ENCODE data around the gene PDZRN3. TPM values are rescaled to one million over a fixed set of nuclear protein-coding genes. Genes with fewer than 3 reads are reported as not detected.

PDZRN3 gene
- total and polyA plus RNA-seq, 2 of the 13 experiments (the other 11 are each of a cell fraction or from before 2014, with no cell fraction given), result not detected

DNA sequence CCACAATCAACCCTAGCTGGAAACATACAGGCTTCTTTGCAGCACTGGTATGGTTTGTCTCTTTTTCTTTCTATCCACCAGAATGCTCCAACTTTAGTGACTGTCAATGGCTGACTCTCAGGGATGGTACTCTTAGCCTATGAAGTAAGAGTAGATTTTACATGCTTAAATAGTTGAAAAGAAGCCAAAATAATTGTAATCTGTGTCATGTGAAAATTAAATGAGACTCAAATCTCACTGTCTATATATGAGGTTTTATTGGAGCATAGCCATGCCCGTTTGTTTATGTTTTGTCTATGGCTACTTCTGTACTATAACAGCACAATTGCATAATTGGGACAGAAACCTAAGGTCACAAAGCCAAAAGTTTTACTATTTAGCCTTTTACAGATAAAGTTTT, 29.1 kb upstream of the PDZRN3 start:
- Histone ChIP-seq H3K27ac (ENCODE audit: extremely low read length, insufficient read depth, low read length) (no peak overlapping the region), H2AFZ (ENCODE audit: low read length) (no peak overlapping the region), H3K4me2 (ENCODE audit: low read depth, low read length) (no peak overlapping the region), H3K9me3 (ENCODE audit: low read length) (no peaks in the 10 kb centered on the region), H3K4me3 (replicated peaks in 1 of 3; ENCODE audit: insufficient read depth in 1 of 3, low read depth in 2 of 3, low read length in 3 of 3) (no peak overlapping the region), H3K36me3 (replicated peaks in 1 of 2; ENCODE audit: control insufficient read depth in 1 of 2, insufficient read depth in 2 of 2, low read length in 2 of 2) (no peaks in the 10 kb centered on the region), H3K4me1 (ENCODE audit: insufficient read depth, low read length) (no peaks in the 10 kb centered on the region), H3K9ac (ENCODE audit: insufficient read depth, low read depth, low read length) (no peak overlapping the region), H4K20me1 (ENCODE audit: insufficient read depth, low read length) (no peaks in the 10 kb centered on the region), H3K27me3 (ENCODE audit: control insufficient read depth in 1 of 2, insufficient read depth in 2 of 2, low read length in 2 of 2) (no peaks in the 10 kb centered on the region), H3K79me2 (ENCODE audit: insufficient read depth, low read length) (no peaks in the 10 kb centered on the region)
- TF ChIP-seq, protein P1, sequence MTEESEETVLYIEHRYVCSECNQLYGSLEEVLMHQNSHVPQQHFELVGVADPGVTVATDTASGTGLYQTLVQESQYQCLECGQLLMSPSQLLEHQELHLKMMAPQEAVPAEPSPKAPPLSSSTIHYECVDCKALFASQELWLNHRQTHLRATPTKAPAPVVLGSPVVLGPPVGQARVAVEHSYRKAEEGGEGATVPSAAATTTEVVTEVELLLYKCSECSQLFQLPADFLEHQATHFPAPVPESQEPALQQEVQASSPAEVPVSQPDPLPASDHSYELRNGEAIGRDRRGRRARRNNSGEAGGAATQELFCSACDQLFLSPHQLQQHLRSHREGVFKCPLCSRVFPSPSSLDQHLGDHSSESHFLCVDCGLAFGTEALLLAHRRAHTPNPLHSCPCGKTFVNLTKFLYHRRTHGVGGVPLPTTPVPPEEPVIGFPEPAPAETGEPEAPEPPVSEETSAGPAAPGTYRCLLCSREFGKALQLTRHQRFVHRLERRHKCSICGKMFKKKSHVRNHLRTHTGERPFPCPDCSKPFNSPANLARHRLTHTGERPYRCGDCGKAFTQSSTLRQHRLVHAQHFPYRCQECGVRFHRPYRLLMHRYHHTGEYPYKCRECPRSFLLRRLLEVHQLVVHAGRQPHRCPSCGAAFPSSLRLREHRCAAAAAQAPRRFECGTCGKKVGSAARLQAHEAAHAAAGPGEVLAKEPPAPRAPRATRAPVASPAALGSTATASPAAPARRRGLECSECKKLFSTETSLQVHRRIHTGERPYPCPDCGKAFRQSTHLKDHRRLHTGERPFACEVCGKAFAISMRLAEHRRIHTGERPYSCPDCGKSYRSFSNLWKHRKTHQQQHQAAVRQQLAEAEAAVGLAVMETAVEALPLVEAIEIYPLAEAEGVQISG (CRISPR knock-in tag; IDR thresholded peaks at IDR 0.05), result no peak
- no peak for TF ChIP-seq KDM6A (CRISPR knock-in tag; IDR thresholded peaks at IDR 0.05; ENCODE audit: low read depth)
- no peak for TF ChIP-seq TOPORS (CRISPR knock-in tag; IDR thresholded peaks at IDR 0.05)
- TF ChIP-seq ZNF788 (CRISPR knock-in tag; IDR thresholded peaks at IDR 0.05; ENCODE audit: borderline replicate concordance), result no peak
- TF ChIP-seq, protein P2, sequence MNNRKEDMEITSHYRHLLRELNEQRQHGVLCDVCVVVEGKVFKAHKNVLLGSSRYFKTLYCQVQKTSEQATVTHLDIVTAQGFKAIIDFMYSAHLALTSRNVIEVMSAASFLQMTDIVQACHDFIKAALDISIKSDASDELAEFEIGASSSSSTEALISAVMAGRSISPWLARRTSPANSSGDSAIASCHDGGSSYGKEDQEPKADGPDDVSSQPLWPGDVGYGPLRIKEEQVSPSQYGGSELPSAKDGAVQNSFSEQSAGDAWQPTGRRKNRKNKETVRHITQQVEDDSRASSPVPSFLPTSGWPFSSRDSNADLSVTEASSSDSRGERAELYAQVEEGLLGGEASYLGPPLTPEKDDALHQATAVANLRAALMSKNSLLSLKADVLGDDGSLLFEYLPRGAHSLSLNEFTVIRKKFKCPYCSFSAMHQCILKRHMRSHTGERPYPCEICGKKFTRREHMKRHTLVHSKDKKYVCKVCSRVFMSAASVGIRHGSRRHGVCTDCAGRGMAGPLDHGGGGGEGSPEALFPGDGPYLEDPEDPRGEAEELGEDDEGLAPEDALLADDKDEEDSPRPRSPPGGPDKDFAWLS (CRISPR knock-in tag; IDR thresholded peaks at IDR 0.05; ENCODE audit: borderline replicate concordance), result no peak
- TF ChIP-seq, protein P3, sequence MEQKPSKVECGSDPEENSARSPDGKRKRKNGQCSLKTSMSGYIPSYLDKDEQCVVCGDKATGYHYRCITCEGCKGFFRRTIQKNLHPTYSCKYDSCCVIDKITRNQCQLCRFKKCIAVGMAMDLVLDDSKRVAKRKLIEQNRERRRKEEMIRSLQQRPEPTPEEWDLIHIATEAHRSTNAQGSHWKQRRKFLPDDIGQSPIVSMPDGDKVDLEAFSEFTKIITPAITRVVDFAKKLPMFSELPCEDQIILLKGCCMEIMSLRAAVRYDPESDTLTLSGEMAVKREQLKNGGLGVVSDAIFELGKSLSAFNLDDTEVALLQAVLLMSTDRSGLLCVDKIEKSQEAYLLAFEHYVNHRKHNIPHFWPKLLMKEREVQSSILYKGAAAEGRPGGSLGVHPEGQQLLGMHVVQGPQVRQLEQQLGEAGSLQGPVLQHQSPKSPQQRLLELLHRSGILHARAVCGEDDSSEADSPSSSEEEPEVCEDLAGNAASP (CRISPR knock-in tag; IDR thresholded peaks at IDR 0.05; ENCODE audit: borderline replicate concordance), result no peak
- no peak for TF ChIP-seq SMAD1 (CRISPR knock-in tag; IDR thresholded peaks at IDR 0.05; ENCODE audit: borderline replicate concordance, low read depth)
- TF ChIP-seq, protein P4, sequence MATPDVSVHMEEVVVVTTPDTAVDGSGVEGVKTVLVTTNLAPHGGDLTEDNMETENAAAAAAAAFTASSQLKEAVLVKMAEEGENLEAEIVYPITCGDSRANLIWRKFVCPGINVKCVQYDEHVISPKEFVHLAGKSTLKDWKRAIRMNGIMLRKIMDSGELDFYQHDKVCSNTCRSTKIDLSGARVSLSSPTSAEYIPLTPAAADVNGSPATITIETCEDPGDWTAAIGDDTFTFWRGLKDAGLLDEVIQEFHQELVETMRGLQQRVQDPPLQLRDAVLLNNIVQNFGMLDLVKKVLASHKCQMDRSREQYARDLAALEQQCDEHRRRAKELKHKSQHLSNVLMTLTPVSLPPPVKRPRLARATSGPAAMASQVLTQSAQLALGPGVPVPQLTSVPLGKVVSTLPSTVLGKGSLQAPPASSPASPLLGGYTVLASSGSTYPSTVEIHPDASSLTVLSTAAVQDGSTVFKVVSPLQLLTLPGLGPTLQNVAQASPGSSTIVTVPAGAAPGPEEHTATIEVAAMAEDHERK (CRISPR knock-in tag; IDR thresholded peaks at IDR 0.05; ENCODE audit: low read depth), result no peak
- no peak for TF ChIP-seq FOXP1 (IDR thresholded peaks at IDR 0.05)
- TF ChIP-seq FOXP1 (CRISPR knock-in tag; IDR thresholded peaks at IDR 0.05), result no peak
- no peak for TF ChIP-seq TAF15 (IDR thresholded peaks at IDR 0.05; ENCODE audit: low read depth, low read length, poor library complexity, severe bottlenecking)
- TF ChIP-seq ZNF282 (IDR thresholded peaks at IDR 0.05; ENCODE audit: partially characterized antibody), result no peak
- no peak for TF ChIP-seq ZFAT (CRISPR knock-in tag; conservative IDR thresholded peaks at IDR 0.05)
- TF ChIP-seq AGO1 (IDR thresholded peaks at IDR 0.05; ENCODE audit: low read depth, low read length, poor library complexity, severe bottlenecking), result no peak
- no peak for TF ChIP-seq JARID2 (CRISPR knock-in tag; IDR thresholded peaks at IDR 0.05; ENCODE audit: insufficient replicate concordance)
- no peak for TF ChIP-seq ZNF772 (CRISPR knock-in tag; IDR thresholded peaks at IDR 0.05)
- intact Hi-C loops (cut with micrococcal nuclease; ENCODE audit: unreplicated experiment), result no loop called here
- ChIA-PET POLR2A (no interaction called here), CTCF (ENCODE audit: low intra/inter-chr PET ratio, low total read pairs) (no interaction called here)
- no TSS peak for BruUV-seq (replicated peaks)
- WGBS (ENCODE audit: low lambda C conversion rate), result 0% methylated on average over 1 of the region's 1 CpG
- ATAC-seq (no peak), DNase-seq (ENCODE audit: low spot score) (no peak), FAIRE-seq (no peak)
- in situ Hi-C loops (cut with HindIII; ENCODE audit: extremely low pct_ligation_motif_present, low pct_unique_long_range_greater_than_20kb), result no loop called here

Measured in HepG2 (cell line).